HG02870 (cell line): Measurements from ENCODE around the gene TUBGCP6.
"Not testable (repeated sequence)": the region's sequence is repeated elsewhere in the genome, so short reads cannot be mapped to it uniquely, and the experiment has no call there.

ENCODE experiments used
- ATAC-seq: cut with Tn5 transposase; IDR thresholded peaks from one replicate; pipeline ENCODE4 v1.9.1; 2021; ENCODE audit warnings: mild to moderate bottlenecking, moderate library complexity; ENCODE audit not compliant: unreplicated experiment

The TUBGCP6 gene

GRCh38 chr22:50215297-50216054 is 29.3 kb downstream of the TUBGCP6 start:
- ATAC-seq, result no peak

GRCh38 chr22:50213263-50213662 is 31.6 kb downstream of the TUBGCP6 start:
- ATAC-seq, result no peak

- ATAC-seq, result no peak
Observed at GRCh38 chr22:50211147-50211546, 33.7 kb downstream of the TUBGCP6 start.

- ATAC-seq, result no peak
Observed at GRCh38 chr22:50210378-50211139, 34.3 kb downstream of the TUBGCP6 start.

- ATAC-seq, result no peak
Observed at GRCh38 chr22:50209893-50210292, 34.9 kb downstream of the TUBGCP6 start.

GRCh38 chr22:50208939-50209892 is 35.6 kb downstream of the TUBGCP6 start:
- no peak for ATAC-seq

- ATAC-seq, result no peak
Observed at GRCh38 chr22:50208430-50208938, 36.3 kb downstream of the TUBGCP6 start.

GRCh38 chr22:50207383-50208140 is 37.3 kb downstream of the TUBGCP6 start:
- no peak for ATAC-seq

- ATAC-seq, result no peak
Observed at GRCh38 chr22:50206599-50206998, 38.2 kb downstream of the TUBGCP6 start.

- no peak for ATAC-seq
Observed at GRCh38 chr22:50205781-50206569, 38.8 kb downstream of the TUBGCP6 start.

- ATAC-seq, result not testable (repeated sequence)
Observed at GRCh38 chr22:50204998-50205397, 39.8 kb downstream of the TUBGCP6 start.

GRCh38 chr22:50204571-50204970 is 40.3 kb downstream of the TUBGCP6 start:
- ATAC-seq, result no peak

- ATAC-seq, result no peak
Observed at GRCh38 chr22:50203288-50203687, 41.5 kb downstream of the TUBGCP6 start.

- ATAC-seq, result no peak
Observed at GRCh38 chr22:50202130-50202666, 42.6 kb downstream of the TUBGCP6 start.

GRCh38 chr22:50201191-50202129 is 43.4 kb downstream of the TUBGCP6 start:
- ATAC-seq, result peak; percentile 12

- ATAC-seq, result peak; percentile 68
Observed at GRCh38 chr22:50200461-50201190, 44.2 kb downstream of the TUBGCP6 start, which contains the start of gene SELENOO. SELENOO (plus strand) TSS chr22:50201011; CDS start chr22:50201037, 26 bp downstream.

GRCh38 chr22:50199829-50200460 is 44.9 kb downstream of the TUBGCP6 start:
- ATAC-seq, result no peak
